GM18508 (cell line): ENCODE measurements around the gene VEGFA.

ENCODE experiments used
- ATAC-seq: cut with Tn5 transposase; IDR thresholded peaks from one replicate; pipeline ENCODE4 v1.9.1; 2021; ENCODE audit warnings: moderate number of reproducible peaks; ENCODE audit not compliant: insufficient read depth, unreplicated experiment

VEGFA gene

GRCh38 chr6:43781941-43782704 is 12.1 kb downstream of the VEGFA start:
- no peak for ATAC-seq

- ATAC-seq, result no peak
Observed at GRCh38 chr6:43782764-43783513, 12.9 kb downstream of the VEGFA start.

DNA sequence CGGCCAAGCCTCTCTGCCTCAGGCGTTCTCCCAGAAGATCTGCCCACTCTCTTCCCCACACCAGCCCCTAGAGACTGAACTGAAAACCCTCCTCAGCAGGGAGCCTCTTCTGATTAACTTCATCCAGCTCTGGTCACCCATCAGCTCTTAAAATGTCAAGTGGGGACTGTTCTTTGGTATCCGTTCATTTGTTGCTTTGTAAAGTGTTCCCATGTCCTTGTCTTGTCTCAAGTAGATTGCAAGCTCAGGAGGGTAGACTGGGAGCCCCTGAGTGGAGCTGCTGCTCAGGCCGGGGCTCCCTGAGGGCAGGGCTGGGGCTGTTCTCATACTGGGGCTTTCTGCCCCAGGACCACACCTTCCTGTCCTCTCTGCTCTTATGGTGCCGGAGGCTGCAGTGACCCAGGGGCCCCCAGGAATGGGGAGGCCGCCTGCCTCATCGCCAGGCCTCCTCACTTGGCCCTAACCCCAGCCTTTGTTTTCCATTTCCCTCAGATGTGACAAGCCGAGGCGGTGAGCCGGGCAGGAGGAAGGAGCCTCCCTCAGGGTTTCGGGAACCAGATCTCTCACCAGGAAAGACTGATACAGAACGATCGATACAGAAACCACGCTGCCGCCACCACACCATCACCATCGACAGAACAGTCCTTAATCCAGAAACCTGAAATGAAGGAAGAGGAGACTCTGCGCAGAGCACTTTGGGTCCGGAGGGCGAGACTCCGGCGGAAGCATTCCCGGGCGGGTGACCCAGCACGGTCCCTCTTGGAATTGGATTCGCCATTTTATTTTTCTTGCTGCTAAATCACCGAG is 14.2 kb downstream of the VEGFA start:
- no peak for ATAC-seq

GRCh38 chr6:43785220-43785752 is 15.3 kb downstream of the VEGFA start:
- ATAC-seq, result no peak

DNA sequence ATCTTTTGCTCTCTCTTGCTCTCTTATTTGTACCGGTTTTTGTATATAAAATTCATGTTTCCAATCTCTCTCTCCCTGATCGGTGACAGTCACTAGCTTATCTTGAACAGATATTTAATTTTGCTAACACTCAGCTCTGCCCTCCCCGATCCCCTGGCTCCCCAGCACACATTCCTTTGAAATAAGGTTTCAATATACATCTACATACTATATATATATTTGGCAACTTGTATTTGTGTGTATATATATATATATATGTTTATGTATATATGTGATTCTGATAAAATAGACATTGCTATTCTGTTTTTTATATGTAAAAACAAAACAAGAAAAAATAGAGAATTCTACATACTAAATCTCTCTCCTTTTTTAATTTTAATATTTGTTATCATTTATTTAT is 15.9 kb downstream of the VEGFA start:
- no peak for ATAC-seq

GRCh38 chr6:43786664-43787329 is 16.8 kb downstream of the VEGFA start:
- no peak for ATAC-seq

GRCh38 chr6:43788301-43788700 is 18.3 kb downstream of the VEGFA start:
- no peak for ATAC-seq

DNA sequence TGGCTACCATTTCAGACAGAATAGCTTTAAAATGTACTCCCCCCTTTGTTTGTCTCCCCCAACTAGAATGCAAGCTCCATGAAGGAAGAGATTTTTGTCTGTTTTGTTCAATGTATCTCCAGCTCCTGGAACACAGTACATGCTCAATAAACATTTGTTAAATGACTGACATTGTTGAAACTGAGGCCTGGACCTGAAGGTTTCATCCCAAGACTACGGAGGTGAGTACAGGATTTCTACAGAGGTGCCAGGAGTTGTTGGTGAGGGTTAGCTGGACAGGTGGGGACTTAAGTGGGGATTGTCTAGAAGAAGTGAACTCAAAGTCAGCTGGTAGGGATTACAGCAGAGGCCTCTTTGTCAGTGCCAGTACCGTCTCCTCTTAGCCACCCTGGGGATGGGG is 19.4 kb downstream of the VEGFA start:
- no peak for ATAC-seq

DNA sequence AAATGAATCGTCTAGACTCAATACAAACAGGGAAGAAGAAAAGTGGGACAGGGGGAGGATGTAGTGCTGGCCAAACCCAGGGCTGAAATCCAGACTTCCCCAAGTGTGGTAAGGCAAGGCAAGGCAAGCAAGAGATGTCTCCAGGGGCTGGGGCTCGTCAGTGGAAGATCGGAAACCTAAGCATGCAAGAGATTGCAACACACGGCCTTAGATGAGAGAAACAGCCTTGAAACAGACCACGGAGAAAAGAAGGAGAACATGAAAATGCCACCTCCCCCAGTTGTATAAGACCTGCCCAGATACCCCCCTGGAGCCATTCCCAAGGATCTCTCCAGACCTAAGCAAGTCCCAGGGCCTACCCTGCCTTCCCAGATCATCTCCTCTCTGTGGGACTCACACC is 20.0 kb downstream of the VEGFA start:
- no peak for ATAC-seq

DNA sequence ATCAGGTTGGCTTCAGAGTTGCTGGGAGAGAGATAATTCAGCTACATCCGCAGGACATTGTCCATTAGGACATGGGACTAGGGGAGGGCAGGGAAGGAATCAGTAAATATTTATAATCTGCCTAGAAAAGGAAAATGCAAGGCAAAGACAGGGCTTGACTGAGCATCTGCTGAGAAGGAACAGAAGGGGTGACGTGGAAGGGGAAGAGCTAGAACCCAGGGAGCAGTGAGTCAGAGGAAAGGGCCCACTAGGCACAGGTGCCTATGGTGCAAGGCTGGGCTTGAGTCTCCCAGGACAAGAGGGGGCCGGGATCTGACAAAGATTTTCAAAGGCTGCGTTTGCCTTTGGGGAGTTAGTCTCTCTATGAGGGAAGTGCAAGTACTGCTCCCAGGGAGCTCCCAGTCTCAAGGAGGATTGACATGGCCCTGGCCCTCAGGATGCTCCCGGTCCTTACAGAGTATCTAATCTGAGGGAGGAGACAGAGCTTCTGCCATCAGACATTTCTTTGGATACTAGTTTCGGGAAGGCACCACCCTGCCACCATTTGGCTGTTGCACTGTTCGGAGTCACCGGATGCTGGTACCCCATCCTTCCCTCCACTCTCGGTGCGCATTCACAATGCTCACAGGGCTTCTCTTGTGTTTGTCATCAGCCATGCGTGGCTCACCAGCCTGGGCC is 21.9 kb downstream of the VEGFA start:
- no peak for ATAC-seq

GRCh38 chr6:43793154-43793874 is 23.3 kb downstream of the VEGFA start:
- no peak for ATAC-seq

GRCh38 chr6:43793875-43794242 is 23.8 kb downstream of the VEGFA start:
- ATAC-seq, result no peak

GRCh38 chr6:43795421-43795820 is 25.4 kb downstream of the VEGFA start:
- no peak for ATAC-seq

GRCh38 chr6:43796168-43796567 is 26.2 kb downstream of the VEGFA start:
- no peak for ATAC-seq

DNA sequence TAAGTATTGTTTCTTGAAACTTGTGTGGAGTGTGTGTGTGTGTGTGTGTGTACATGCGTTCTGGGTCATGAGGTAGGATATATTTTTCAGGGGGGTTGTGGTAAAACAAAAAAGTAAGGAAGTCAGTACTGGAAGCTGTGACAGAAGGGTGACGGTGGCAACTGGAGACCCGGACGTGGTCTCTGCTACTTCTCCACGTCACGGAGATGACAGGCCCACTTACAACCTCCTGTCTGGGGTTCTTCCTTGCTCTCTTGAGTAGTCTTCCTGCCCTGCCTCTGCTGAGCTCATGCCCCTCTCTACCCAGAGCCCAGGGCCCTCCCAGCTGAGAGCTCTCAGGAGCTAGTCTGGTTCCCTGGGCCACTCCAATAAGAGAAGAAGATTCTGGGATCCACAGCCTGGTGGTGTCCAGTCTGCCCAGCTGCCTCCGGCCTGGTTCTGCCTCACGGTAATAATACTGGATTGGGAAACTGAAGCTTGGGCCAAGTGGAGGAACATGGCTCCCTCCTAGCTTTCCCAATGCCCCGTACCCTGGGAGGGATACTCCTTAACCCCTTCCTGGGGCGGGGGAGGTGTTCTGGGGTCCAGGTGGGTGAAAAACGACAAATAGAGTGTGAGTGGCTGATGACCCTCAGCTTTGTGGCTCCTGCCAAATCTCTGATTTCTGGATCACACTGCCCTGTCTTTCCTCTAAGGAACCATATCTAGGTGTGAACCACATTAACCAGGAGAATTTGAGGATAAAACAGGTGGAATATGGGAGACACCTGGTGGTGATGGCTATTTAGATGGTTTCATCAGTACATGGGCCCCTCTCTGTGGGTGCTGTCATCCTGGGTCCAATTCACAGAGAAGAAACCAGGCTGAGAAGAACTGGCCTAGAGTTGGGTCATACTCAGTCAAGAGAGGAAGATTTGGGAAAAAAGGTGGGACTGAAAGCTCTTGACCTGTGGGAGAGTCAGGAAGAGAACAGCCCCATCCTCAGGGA is 27.2 kb downstream of the VEGFA start:
- ATAC-seq, result no peak

- ATAC-seq, result no peak
Observed at GRCh38 chr6:43797919-43798318, 27.9 kb downstream of the VEGFA start.

DNA sequence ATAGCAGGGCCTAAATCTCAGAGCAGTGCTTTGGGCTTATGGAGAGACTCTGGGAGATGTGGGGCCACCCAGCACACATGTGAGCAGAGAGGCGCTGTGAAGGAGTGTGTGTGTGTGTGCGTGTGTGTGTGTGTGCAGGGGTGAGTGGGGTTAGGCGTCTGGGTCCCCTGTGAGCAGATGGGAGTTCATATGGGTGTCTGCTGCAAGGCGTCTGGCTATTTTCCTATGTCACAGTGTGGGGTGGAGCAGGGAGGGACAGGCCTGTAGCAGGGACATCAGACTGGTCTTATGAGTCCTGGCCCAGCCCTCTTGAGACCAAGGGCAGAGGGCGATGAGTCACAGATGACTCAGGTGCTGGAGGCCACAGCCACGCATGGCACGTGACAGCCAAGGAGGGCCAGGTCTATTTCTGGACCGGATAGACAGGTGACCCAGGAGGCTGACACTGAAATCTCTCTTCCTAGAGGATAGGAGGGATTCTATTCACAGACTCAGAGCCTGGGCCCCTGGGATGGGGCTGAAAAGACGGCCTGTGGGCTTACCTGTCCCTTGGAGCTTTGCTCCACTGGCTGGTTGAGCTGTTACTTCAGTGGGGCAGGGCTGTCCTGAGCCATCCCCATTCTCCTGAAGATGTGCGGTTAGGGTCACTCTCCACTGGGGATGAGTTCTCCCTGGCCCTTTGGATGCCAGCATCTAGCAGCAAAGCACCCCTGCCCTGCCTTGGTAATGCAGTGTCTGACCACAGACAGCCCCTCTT is 28.9 kb downstream of the VEGFA start:
- no peak for ATAC-seq
